Sciatic nerve (tissue), 2 donors: ENCODE data around the gene UBE3D. TPM values are rescaled to one million over a fixed set of nuclear protein-coding genes. Genes with fewer than 3 reads are reported as not detected.
A peak's percentile ranks its signal among the peaks of the same experiment; 100 is the strongest.

Experiments
- ATAC-seq: fragments of 200-7000 bp; cut with Tn5 transposase; one replicate; pipeline ENCODE4 v1.9.1; 2020; ENCODE audit warnings: mild to moderate bottlenecking, moderate library complexity
- DNase-seq: peaks from one replicate; pipeline ENCODE4 v3.0.0-alpha.2; 2020; ENCODE audit warnings: low spot score
- intact Hi-C: fragments of 100-400 bp; cut with DNase I; formaldehyde crosslinking; loops from one replicate; pipeline ENCODE4 v1.14.2; 2022
- total RNA-seq: library from RNA; stranded (reverse); fragmentation: NEBNext Ultra II Directional; extraction: Animal tissue kit (Norgen Biotek cat#: 25700); gene quantifications from one replicate; pipeline ENCODE4 v1.2.1, GENCODE V29; 2021
- donor health status: DM: no; HTN: no; CAD: no.
- donor health status: DM: no; HTN: no; CAD: no.

Gene UBE3D, protein sequence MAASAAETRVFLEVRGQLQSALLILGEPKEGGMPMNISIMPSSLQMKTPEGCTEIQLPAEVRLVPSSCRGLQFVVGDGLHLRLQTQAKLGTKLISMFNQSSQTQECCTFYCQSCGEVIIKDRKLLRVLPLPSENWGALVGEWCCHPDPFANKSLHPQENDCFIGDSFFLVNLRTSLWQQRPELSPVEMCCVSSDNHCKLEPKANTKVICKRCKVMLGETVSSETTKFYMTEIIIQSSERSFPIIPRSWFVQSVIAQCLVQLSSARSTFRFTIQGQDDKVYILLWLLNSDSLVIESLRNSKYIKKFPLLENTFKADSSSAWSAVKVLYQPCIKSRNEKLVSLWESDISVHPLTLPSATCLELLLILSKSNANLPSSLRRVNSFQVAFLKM
- total RNA-seq = 11.3 TPM

DNA sequence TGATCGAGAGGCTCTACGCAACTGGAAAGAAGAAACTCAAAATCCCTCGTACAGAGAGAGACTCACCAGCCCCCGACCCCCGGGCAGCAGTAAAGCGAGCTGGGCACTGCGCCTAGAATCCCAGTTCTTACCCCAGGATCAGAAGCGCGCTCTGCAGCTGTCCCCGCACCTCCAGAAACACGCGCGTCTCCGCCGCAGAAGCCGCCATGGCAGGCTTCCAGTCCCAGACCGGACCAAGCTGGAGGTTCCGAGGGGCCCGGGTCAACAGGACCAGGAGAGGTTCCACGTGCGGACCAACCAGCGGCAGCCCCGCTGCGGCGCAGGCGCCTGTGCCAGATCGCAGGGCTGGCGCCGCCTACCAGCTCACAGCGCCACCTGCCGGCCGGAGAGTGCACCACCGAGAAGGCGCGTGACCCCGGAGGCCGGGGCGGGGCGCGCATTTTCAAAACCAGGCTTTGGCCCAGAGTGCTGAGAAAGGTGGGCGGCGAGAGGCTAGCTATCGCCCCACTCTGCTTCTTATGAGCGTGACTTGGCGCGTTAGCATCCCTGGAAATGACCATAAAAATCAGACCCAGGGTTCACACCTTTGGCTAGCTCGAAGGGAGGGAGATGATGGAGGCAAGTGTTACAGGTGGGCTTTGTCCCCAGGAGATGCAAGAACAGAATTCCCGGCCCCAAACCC is at the start of gene UBE3D:
TSS of gene UBE3D (minus strand) at position 331 of the 682 bp plus-strand sequence. CDS start at position 208, 123 bp downstream.
- intact Hi-C loops = loop anchor here (5.0 kb wide), 1 partner anchor 152 kb away; no protein-coding TSS in a partner anchor
- ATAC-seq = peak; percentile 93
- peak; percentile 94 for DNase-seq

DNA sequence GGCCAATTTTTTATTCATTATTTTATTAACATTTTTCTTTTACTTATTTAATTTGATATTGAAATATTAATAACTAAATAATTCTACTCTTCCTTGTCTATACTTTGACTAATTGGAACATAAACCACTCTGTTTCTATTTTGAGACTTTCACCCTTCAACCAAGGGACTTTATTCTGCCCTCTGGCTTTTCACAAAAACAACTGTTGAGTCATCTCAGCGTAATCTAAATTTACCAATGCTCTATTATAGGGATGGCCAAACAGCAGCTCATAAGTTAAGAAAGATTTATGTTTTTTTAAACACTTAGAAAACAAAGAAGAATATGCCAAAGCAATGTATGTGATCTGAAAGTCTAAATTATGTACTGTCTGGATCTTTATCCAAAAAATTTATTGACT is 48.5 kb upstream of the UBE3D start:
- intact Hi-C loops = no loop called here
- ATAC-seq = no peak

DNA sequence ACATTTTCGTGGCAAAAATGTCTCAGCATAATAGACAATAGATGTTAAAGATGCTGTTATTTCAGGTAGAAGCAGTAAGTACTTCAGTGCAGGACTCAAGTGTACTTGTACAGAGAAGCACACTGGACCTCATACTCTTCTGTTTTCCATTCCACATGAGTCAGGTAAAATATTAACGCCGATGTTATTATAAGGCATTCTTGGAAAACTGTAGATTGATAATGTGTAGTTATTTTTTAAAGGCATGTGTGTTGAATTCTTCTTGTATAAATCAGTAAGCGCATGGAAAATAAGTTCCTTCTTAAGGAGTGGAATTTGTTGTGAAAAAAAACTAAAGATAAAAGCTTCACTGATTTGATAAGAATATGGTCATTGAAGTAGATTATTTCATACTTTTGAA is 47.6 kb upstream of the UBE3D start:
- ATAC-seq = no peak
- intact Hi-C loops = no loop called here
- DNase-seq = no peak

More for the DNA sequence above, 48.5 kb upstream of the UBE3D start:
- no peak for DNase-seq

DNA sequence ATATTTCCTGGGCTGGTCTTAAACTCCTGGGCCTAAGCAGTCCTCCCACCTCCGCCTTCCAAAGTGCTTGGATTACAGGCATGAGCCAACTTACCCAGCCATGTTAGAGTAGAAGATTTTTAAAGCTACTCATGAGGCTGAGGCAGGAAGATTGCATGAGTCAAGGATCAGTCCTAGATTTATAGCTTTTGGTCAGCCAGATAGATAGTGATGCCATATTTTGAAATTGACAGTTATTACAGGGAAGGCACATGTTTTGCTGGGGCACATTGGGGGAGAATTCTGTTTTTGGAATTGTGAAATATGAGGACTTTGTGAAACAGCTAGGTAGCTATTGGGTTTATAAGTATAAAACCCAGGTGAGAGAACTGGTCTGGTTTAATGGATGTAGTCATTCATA is 42.7 kb upstream of the UBE3D start:
- DNase-seq = no peak
- intact Hi-C loops = no loop called here

DNA sequence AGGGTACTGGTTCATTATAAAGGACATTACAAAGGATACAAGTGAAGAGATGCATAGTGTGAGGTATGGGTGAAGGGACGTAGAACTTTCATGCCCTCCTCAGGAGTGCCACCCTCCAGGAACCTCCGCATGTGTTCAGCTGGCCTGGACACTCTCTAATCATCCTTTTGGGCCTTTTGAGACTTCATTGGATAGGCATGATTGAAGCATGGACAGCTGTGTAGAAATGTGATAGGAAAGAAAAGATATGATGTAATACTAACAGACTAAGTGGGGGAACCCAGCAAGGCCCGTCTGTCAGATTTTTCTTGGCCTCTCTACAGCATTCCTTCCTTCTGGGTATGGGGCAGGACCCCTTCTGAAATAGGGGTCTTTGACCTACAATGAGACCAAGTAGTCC is 32.9 kb upstream of the UBE3D start:
- DNase-seq = no peak
- intact Hi-C loops = no loop called here
- ATAC-seq = no peak

More for the DNA sequence above, 42.7 kb upstream of the UBE3D start:
- no peak for ATAC-seq

DNA sequence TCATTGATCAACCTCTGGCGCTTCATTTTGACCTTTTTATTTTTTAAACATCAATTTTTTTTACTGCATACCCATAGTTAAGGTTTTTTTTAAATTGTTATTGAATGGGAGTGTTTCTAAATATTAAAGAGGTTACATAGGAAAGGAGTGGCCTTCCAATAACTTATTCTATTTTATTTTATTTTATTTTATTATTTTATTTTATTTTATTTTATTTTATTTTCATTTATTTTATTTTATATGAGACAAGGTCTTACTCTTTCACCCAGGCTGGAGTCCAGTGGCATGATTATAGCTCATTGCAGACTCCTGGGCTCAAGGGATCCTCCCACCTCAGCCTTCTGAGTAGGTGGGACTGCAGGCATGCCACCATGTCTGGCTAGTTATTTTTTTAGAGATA is 32.0 kb upstream of the UBE3D start:
- intact Hi-C loops = no loop called here
- ATAC-seq (no peak), DNase-seq (no peak)

DNA sequence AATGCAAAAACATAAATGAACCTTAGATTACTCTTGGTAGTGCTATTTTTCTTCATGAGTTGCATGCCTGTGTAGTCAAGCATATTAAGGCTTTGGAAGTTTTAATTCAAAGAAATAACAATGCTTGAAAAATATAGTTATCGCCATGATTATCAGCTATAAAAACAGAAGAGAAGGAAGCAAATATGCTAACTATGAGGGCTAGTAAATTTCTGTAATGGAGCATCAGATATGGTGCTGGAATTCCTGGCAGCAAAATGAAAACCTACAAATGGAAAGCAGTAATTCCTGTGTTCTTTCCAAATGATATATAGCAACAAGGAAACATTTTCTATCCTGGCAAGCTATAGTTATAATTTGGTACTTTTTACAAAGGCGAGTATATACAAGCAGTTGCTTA is 31.6 kb upstream of the UBE3D start:
- DNase-seq (no peak), ATAC-seq (no peak)
- intact Hi-C loops = no loop called here

DNA sequence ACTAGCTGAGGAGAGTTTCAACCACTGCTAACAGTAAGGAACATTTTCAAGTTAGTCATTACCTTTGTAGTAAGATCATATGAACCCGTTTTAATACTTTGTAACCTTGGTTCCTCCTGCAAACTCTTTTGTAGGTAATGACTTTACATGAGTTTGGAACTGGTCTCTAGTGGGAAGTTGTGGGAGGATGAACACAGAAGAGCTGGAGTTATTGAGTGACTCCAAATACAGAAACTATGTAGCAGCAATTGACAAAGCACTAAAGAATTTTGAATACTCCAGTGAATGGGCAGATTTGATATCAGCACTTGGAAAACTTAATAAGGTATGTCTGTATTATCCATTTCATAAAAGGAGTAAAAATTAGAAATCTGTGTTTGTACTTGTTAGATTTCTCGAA is 31.1 kb upstream of the UBE3D start:
- DNase-seq (no peak), ATAC-seq (no peak)
- intact Hi-C loops = no loop called here

DNA sequence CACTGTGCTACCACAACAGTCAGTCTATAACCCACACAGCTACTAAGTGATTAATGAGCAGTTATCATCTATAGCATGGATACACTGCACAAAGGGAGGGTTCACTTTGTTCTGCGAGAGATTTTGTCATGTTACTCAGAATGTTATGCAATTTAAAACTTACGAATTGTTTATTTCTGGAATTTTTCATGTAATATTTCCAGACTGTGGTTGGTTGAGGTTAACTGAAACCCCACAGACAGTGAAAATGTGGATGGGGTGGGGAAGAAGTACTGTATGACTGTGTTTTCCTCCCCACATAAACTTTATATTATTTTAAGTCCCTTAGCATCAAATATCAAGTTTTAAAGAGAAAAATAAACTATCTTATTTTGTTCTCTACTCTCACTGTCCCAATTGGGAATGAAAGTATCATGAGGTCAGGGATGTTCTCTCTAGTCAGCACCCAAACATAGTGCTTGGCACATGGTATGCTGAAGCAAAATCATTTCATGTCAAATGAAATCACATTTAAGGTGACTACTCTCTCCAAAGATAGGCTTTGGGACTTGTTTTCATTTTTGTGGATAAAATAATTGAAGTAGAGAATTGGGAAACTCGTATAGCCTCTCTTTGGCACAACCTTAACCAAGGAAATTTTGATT is 27.2 kb upstream of the UBE3D start:
- ATAC-seq (no peak), DNase-seq (no peak)
- intact Hi-C loops = no loop called here

DNA sequence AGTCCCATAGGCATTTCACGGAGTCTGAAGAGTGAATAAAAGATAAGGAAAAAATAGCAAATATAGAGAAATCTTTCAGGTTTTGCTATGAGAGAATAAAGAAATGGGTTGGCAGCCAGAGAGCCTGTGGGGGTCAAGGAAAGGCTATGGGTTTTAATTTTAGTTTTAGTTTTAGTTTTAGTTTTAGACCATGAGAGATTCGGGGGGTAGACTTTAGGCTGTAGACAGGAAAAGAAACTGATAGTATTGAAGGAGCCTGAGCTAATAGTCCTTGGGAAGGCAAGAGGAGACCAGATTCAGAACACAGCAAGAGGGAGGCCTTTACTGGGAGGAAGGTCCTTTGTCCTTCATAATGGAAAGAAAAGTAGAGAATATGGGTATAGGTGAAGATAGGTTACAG is 21.1 kb upstream of the UBE3D start:
- ATAC-seq = no peak
- intact Hi-C loops = no loop called here
- no peak for DNase-seq

DNA sequence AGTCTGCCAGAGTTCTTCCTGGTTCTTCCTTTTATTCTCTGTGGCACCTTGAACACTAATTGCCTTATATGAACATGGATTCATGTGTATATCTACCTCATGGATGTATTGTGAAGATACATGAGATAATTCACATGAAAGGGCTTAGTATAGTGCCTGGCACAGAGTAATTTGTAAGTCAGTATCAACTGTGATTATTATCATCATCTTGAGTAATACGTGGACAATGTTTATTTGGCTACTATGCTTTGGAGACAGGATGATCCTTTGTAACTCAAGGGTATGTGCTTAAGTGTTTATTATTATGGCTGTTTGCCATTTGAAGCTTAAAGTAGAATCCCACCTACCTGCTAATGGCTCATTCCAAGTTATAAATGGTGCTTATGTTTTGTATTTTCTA is 17.8 kb upstream of the UBE3D start:
- no peak for ATAC-seq
- intact Hi-C loops = no loop called here
- no peak for DNase-seq

DNA sequence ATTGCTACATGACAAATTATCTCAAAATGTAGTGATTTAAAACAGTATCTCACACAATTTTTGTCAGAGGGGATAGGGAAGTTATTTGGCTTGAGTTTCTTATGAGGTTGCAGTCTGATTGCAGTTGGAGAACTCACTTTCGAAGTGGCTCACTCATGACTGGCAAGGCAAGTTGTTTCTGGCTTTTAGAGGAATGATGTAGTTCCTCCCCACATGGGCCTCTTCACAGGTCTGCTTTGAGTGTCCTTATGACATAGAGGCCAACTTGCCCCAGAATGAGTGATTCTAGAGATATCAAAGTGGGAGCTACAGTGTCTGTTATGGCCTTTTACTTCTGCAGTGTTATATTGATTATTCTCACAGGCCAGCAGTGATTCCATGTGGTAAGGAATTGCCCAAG is 8.0 kb upstream of the UBE3D start:
- DNase-seq = no peak
- intact Hi-C loops = no loop called here
- peak; percentile 26 for ATAC-seq

DNA sequence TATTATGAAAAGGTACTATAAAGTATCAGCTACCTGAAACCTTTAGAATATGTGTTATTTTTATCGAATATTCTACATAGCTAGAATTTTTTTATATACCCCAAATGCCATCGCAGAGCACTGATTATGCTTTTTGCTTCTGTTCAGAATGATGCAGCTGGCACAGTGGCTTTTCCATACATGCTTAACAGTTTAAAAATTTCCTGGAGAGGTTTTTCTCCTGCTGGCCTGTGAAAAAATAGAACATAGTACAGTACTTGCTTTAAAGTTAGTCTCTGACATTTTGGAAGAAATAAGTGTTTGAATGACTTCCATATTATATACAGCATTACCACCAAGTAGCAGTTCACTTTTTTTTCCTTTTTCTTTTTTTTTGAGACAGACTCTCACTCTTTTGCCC is 7.1 kb upstream of the UBE3D start:
- ATAC-seq (no peak), DNase-seq (no peak)
- intact Hi-C loops = no loop called here

DNA sequence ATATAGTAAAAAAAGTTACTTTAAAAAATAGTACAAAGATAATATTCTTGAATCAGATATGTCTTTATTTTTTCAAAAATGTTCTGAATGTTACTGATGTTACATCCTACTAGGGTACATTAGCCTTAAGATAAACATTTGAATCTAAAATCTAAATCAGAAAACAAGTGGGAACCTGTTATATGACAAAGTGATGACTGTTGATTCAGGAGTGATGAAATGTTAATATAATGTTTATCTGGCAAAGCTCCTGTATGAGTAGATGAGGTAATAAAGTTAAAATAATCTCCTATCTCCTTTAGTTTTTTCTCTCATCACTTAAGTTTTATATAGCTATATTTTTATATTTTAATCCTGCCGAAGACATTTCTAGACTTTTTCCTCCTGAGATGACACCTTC is 6.1 kb upstream of the UBE3D start:
- ATAC-seq = no peak
- intact Hi-C loops = no loop called here
- DNase-seq = no peak

DNA sequence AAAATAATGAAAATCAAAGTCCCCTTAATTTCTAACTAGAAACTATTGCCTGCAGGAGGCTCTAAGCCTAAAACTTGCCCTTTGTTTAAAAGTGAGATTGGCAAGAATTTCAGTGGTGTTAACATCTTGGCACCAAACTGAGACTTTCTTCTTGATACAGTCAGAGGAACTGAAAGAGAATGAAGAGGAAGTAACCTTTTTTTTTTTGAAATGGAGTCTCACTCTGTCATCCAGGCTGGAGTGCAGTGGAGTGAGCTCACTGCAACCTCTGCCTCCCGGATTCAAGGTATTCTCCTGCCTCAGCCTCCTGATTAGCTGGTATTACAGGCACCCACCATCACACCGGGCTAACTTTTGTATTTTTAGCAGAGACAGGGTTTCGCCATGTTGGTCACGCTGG is 5.4 kb upstream of the UBE3D start:
- DNase-seq (no peak), ATAC-seq (no peak)
- intact Hi-C loops = no loop called here

DNA sequence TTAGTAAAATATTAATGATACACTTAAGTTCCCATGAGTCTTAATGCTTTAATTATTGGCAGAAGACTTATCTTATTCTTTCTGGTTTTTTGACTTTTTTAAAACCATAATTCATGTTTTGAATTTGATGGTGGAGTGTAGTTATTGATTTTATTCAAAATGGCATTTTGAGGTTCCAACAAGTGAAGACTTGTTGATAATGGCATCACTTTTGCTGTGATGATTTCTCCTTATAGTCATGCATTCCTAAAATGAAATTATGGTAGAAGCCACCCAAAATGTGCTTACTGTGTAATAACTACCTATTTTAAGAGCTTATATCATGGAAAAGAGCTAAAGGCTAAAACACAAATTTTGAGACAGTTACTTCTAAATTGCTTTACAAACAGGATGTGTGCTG is 4.0 kb upstream of the UBE3D start:
- DNase-seq (no peak), ATAC-seq (no peak)
- intact Hi-C loops = loop anchor here (5.0 kb wide), 1 partner anchor 148 kb away; no protein-coding TSS in a partner anchor

DNA sequence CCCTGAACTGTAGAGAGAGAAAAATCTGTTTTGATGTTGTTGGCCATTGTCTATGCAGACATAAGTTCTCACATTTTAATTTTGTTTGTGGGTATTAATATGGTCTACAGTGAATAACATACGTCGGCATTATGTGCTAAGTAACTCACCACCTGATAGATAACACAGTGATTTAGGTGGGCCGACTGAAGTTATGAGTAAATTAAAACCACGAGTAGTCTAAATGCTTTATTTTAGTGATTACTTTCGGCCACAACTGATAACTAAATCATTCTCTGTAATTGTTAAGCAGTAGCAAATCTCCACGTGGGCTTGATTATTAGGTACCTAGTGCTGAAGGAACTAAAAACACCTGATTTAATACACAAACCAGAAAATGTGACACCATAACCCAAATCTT is 3.0 kb upstream of the UBE3D start:
- intact Hi-C loops = loop anchor here (5.0 kb wide), 1 partner anchor 149 kb away; no protein-coding TSS in a partner anchor
- DNase-seq = no peak
- ATAC-seq = no peak

DNA sequence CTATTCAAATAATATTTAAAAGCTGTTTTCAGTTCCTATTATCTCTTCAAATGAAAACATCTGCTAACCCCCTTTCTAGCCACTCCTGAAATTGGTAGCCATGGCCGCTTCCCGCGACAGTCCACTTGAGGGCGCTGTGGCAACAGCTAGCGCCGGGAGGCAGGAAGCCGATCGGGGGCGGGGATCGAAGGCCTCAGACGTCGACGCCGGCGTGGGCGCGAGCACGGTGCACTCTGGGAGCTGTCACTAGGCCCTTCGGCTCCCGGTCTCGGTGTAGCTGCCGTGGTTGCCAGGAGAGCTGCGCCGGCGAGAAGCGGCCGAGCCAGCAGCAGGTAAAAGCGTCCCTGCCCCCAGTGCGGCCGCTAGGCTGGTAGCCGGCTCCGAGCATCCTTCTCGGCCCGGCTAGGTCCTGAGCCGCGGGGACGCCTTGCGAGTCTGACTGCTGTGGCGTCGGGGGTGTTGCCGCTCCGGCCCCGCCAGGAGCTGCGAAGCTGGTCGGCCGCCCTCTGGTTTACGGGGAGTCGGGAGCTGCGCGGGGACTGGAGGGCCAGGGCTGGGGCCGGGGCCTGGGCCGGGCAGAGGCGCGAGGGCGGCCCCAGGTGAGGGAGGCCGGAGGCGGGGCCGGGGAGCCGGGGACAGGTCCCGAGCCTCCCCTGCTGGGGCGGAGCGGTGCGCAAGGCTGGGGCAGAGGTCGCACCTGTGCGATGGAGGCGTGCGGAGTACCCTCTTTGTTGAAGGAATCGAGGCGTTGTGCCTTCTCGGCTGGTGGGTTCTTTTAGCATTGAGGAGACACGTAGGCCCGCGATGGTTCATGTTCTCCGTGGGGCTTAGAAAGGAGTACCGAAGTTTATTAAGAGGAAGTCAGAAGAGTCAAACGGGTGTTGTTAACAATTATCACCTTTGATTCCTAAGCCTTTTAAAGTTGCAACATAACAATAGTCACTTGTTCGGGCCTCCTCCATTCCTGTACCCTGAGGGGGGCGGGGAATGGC is 2.1 kb upstream of the UBE3D start, which contains the start of gene DOP1A:
TSS of gene DOP1A (plus strand) at position 224 of the 992 bp plus-strand sequence. CDS start 29,307 bp downstream, outside the sequence.
- DNase-seq = peak; percentile 98
- intact Hi-C loops = loop anchor here (5.0 kb wide), 1 partner anchor 150 kb away; no protein-coding TSS in a partner anchor
- peak; percentile 96 for ATAC-seq

DNA sequence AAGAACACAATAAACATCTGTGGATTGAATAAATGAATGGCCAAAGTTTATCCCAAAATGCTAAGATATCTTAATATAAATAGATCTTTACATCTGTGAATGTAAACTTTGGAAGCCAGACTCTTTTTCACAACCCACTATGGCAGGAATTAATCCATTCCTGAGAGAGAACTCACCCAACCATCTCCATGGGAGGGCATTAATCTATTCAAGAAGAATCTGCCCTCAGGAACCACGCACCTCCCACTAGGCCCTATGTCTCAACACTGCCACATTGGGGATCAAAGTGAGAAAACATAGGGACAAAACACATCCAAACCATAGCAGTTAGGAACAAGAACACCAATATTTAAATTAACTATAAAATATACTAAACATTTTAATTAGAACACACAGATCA is 3.4 kb downstream of the UBE3D start:
- ATAC-seq = no peak
- intact Hi-C loops = no loop called here
- no peak for DNase-seq
